ENCODE measurements around the gene ICA1L. TPM values are rescaled to one million over a fixed set of nuclear protein-coding genes. Genes with fewer than 3 reads are reported as not detected.

The ICA1L gene
- total RNA-seq, 1 experiment from 2014 or later, result 4.5 TPM

DNA sequence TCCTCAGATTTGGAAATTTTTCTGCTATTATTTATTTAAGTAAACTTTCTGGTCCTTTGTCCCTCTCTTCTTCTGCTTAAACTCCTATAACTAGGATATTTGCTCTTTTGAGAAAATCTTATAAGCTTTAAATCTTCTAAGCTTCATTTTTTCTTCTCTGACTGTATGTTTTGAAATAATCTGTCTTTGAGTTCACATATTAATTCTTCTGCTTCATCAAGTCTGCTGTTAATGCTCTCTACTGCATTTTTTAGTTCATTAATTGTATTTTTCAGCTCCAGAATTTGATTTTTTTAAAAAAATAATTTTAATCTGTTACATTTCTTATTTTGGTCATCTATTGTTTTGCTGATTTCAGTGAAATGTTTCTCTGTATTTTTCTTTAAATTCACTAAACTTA, 28.9 kb downstream of the ICA1L start:
- H3K27ac ChIP-seq (ENCODE audit: insufficient read length, low read depth, low read length), result no peak overlapping the region

More for the DNA sequence above, 28.9 kb downstream of the ICA1L start:
- no peak for DNase-seq
- H3K4me1 ChIP-seq (ENCODE audit: insufficient read depth, low read length), result no peaks in the 10 kb centered on the region
- no peak overlapping the region for H3K27ac Mint-ChIP-seq
- H3K4me2 ChIP-seq (ENCODE audit: insufficient read depth, insufficient read length, low read length), result no peak overlapping the region
- peaks cover 0 to 1% (median 0%) of the 10 kb centered on the region in 3 experiments; a peak in 1 of 7 replicates for H3K36me3 Mint-ChIP-seq (ENCODE audit: insufficient read depth in 1 of 3, low read depth in 3 of 3)
- no peak overlapping the region for H2BK15ac ChIP-seq (ENCODE audit: low read depth, low read length)
- H3K56ac ChIP-seq (ENCODE audit: insufficient read length, low read depth, low read length), result no peak overlapping the region
- H4K91ac ChIP-seq (ENCODE audit: insufficient read length, low read depth, low read length), result no peak overlapping the region
- no peaks in the 10 kb centered on the region for H3K23me2 ChIP-seq (ENCODE audit: insufficient read length, low read depth, low read length, poor library complexity, severe bottlenecking)
- H2AK5ac ChIP-seq (ENCODE audit: insufficient read length, low read length), result no peak overlapping the region
- no peaks in the 10 kb centered on the region for H3K9me3 ChIP-seq (ENCODE audit: control insufficient read depth, low read depth, low read length)
- H3K27me3 ChIP-seq (ENCODE audit: insufficient read depth, low read length), result no peaks in the 10 kb centered on the region
- no peak overlapping the region for H2BK120ac ChIP-seq (ENCODE audit: low read depth, low read length, poor library complexity, severe bottlenecking)
- H3K18ac ChIP-seq (ENCODE audit: insufficient read length, low read depth, low read length), result no peak overlapping the region
- H3K79me2 ChIP-seq (ENCODE audit: insufficient read depth, low read length), result no peaks in the 10 kb centered on the region
- H3K4me1 Mint-ChIP-seq, result no peaks in the 10 kb centered on the region
- no peak overlapping the region for H2AFZ ChIP-seq (ENCODE audit: low read length)
- no peak overlapping the region for H4K8ac ChIP-seq (replicated peaks; ENCODE audit: insufficient read length, low read depth, low read length)
- H3K14ac ChIP-seq (ENCODE audit: insufficient read depth, low read length), result no peak overlapping the region
- H3K79me1 ChIP-seq (ENCODE audit: insufficient read depth, low read depth, low read length, poor library complexity, severe bottlenecking), result no peaks in the 10 kb centered on the region
- TF ChIP-seq, protein P1, sequence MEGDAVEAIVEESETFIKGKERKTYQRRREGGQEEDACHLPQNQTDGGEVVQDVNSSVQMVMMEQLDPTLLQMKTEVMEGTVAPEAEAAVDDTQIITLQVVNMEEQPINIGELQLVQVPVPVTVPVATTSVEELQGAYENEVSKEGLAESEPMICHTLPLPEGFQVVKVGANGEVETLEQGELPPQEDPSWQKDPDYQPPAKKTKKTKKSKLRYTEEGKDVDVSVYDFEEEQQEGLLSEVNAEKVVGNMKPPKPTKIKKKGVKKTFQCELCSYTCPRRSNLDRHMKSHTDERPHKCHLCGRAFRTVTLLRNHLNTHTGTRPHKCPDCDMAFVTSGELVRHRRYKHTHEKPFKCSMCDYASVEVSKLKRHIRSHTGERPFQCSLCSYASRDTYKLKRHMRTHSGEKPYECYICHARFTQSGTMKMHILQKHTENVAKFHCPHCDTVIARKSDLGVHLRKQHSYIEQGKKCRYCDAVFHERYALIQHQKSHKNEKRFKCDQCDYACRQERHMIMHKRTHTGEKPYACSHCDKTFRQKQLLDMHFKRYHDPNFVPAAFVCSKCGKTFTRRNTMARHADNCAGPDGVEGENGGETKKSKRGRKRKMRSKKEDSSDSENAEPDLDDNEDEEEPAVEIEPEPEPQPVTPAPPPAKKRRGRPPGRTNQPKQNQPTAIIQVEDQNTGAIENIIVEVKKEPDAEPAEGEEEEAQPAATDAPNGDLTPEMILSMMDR (conservative IDR thresholded peaks at IDR 0.05), result no peak
- H3K27me3 Mint-ChIP-seq (ENCODE audit: low read depth), result no peaks in the 10 kb centered on the region; the same call in 1 of the 2 replicates
- no peak overlapping the region for H3K4me3 Mint-ChIP-seq
- no peak overlapping the region for H4K5ac ChIP-seq (ENCODE audit: insufficient read length, low read depth, low read length)
- no peaks in the 10 kb centered on the region for H4K20me1 ChIP-seq (ENCODE audit: control insufficient read depth, insufficient read depth, insufficient read length)
- no peak overlapping the region for H2BK5ac ChIP-seq (ENCODE audit: insufficient read length, low read length)
- H3K4ac ChIP-seq (ENCODE audit: low read depth, low read length), result no peak overlapping the region
- no peak overlapping the region for H3K9ac ChIP-seq (ENCODE audit: extremely low read depth, insufficient read length, low read length)
- H2BK12ac ChIP-seq (ENCODE audit: insufficient read length, low read depth, low read length), result no peak overlapping the region
- H2BK20ac ChIP-seq (ENCODE audit: low read depth, low read length, poor library complexity, severe bottlenecking), result no peak overlapping the region
- peaks cover 5 to 10% of the 10 kb centered on the region in 2 experiments; a peak in 4 of 5 replicates for H3K9me3 Mint-ChIP-seq
- no peak overlapping the region for H3T11ph ChIP-seq (ENCODE audit: low read length)
- no peak overlapping the region for H3K23ac ChIP-seq (ENCODE audit: insufficient read length, low read depth, low read length)
